ENCODE data around the gene ALB. TPM values are rescaled to one million over a fixed set of nuclear protein-coding genes. Genes with fewer than 3 reads are reported as not detected.

ALB gene
- total and polyA plus RNA-seq, 4 donors, result 0.07 to 32.8 (median 4.4) TPM

GRCh38 chr4:73411731-73412414 is 7.8 kb downstream of the ALB start:
- Histone ChIP-seq H3K4me1 (ENCODE audit: control insufficient read depth in 5 of 5, insufficient read depth in 5 of 5, low read length in 5 of 5) (no peaks in the 10 kb centered on the region), H3K4me3 (no peak overlapping the region), H3K9ac (ENCODE audit: insufficient read depth in 1 of 2, low read length in 2 of 2) (no peak overlapping the region), H3K36me3 (ENCODE audit: control insufficient read depth in 4 of 4, insufficient read depth in 4 of 4, low read length in 4 of 4) (no peaks in the 10 kb centered on the region), H3K27me3 (ENCODE audit: control insufficient read depth in 3 of 3, insufficient read depth in 3 of 3, low read length in 2 of 3) (no peaks in the 10 kb centered on the region), H3K27ac (ENCODE audit: low read depth in 1 of 2, low read length in 1 of 2) (no peak overlapping the region), H3K9me3 (ENCODE audit: control insufficient read depth in 4 of 4, insufficient read depth in 3 of 4, low read length in 3 of 4) (no peaks in the 10 kb centered on the region)
- DNase-seq (no peak), ATAC-seq (ENCODE audit: insufficient read depth, low FRiP score) (no peak)
- TF ChIP-seq CTCF (IDR thresholded peaks at IDR 0.05; ENCODE audit: control extremely low read depth, extremely low read depth), result no peak
- WGBS, 2 donors, result 94 to 95% methylated on average over 8 of the region's 8 CpGs

- TF ChIP-seq CTCF (IDR thresholded peaks at IDR 0.05; ENCODE audit: control extremely low read depth, extremely low read depth), result no peak
- WGBS, 2 donors, result 85 to 90% methylated on average over 4 of the region's 4 CpGs
- Histone ChIP-seq H3K27me3 (ENCODE audit: control insufficient read depth in 3 of 3, insufficient read depth in 3 of 3, low read length in 2 of 3) (no peaks in the 10 kb centered on the region), H3K36me3 (ENCODE audit: control insufficient read depth in 4 of 4, insufficient read depth in 4 of 4, low read length in 4 of 4) (no peaks in the 10 kb centered on the region), H3K4me1 (ENCODE audit: control insufficient read depth in 5 of 5, insufficient read depth in 5 of 5, low read length in 5 of 5) (no peaks in the 10 kb centered on the region), H3K4me3 (no peak overlapping the region), H3K9ac (ENCODE audit: insufficient read depth in 1 of 2, low read length in 2 of 2) (no peak overlapping the region), H3K27ac (ENCODE audit: low read depth in 1 of 2, low read length in 1 of 2) (no peak overlapping the region), H3K9me3 (ENCODE audit: control insufficient read depth in 4 of 4, insufficient read depth in 3 of 4, low read length in 3 of 4) (no peaks in the 10 kb centered on the region)
- DNase-seq (no peak), ATAC-seq (ENCODE audit: insufficient read depth, low FRiP score) (no peak)
Observed at GRCh38 chr4:73413294-73413755, 9.2 kb downstream of the ALB start.

- H3K27ac ChIP-seq (ENCODE audit: low read depth in 1 of 2, low read length in 1 of 2), result no peak overlapping the region
- no peak overlapping the region for H3K4me3 ChIP-seq
- no peaks in the 10 kb centered on the region for H3K36me3 ChIP-seq (ENCODE audit: control insufficient read depth in 4 of 4, insufficient read depth in 4 of 4, low read length in 4 of 4)
- no peak for ATAC-seq (ENCODE audit: insufficient read depth, low FRiP score)
- TF ChIP-seq CTCF (IDR thresholded peaks at IDR 0.05; ENCODE audit: control extremely low read depth, extremely low read depth), result no peak
- 75 to 83% methylated on average over 2 of the region's 2 CpGs for WGBS, 2 donors
- H3K4me1 ChIP-seq (ENCODE audit: control insufficient read depth in 5 of 5, insufficient read depth in 5 of 5, low read length in 5 of 5), result no peaks in the 10 kb centered on the region
- H3K27me3 ChIP-seq (ENCODE audit: control insufficient read depth in 3 of 3, insufficient read depth in 3 of 3, low read length in 2 of 3), result no peaks in the 10 kb centered on the region
- DNase-seq, result peak in 1 of 3 donors; percentile 4
- H3K9ac ChIP-seq (ENCODE audit: insufficient read depth in 1 of 2, low read length in 2 of 2), result no peak overlapping the region
- H3K9me3 ChIP-seq (ENCODE audit: control insufficient read depth in 4 of 4, insufficient read depth in 3 of 4, low read length in 3 of 4), result no peaks in the 10 kb centered on the region
Observed at GRCh38 chr4:73414936-73415271, 10.8 kb downstream of the ALB start.

GRCh38 chr4:73415807-73416238 is 11.7 kb downstream of the ALB start:
- WGBS, 2 donors, result 84 to 100% methylated on average over 2 of the region's 2 CpGs
- H3K9ac ChIP-seq (ENCODE audit: insufficient read depth in 1 of 2, low read length in 2 of 2), result no peak overlapping the region
- no peaks in the 10 kb centered on the region for H3K9me3 ChIP-seq (ENCODE audit: control insufficient read depth in 4 of 4, insufficient read depth in 3 of 4, low read length in 3 of 4)
- H3K27ac ChIP-seq (ENCODE audit: low read depth in 1 of 2, low read length in 1 of 2), result no peak overlapping the region
- ATAC-seq (ENCODE audit: insufficient read depth, low FRiP score) (no peak), DNase-seq (no peak)
- TF ChIP-seq CTCF (IDR thresholded peaks at IDR 0.05; ENCODE audit: control extremely low read depth, extremely low read depth), result no peak
- no peak overlapping the region for H3K4me3 ChIP-seq
- H3K36me3 ChIP-seq (ENCODE audit: control insufficient read depth in 4 of 4, insufficient read depth in 4 of 4, low read length in 4 of 4), result no peaks in the 10 kb centered on the region
- no peaks in the 10 kb centered on the region for H3K27me3 ChIP-seq (ENCODE audit: control insufficient read depth in 3 of 3, insufficient read depth in 3 of 3, low read length in 2 of 3)
- no peaks in the 10 kb centered on the region for H3K4me1 ChIP-seq (ENCODE audit: control insufficient read depth in 5 of 5, insufficient read depth in 5 of 5, low read length in 5 of 5)
